ENCODE results near the gene NADSYN1.
"Not testable (repeated sequence)": the region's sequence is repeated elsewhere in the genome, so short reads cannot be mapped to it uniquely, and the experiment has no call there.

Gene NADSYN1

DNA sequence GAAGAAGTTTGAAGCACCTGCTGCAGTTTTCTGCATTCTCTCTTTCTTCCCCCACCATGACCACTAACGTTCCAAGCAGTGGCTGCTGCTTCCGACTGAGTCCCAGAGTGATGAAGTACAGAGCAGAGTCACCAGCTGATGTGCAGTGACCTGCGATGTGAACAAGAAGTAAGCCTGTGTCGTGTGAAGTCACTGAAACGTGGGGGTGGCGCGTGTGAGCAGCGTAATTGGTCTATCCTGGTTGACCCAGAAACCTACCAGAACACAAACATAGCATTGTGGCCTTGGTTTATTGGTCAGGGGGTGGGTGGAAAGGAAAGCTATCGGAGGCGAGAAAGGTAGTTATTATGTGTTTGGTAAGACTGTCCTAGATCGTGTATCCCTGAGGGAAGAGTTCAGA is 77.6 kb downstream of the NADSYN1 start:
- DNase-seq = no peak

DNA sequence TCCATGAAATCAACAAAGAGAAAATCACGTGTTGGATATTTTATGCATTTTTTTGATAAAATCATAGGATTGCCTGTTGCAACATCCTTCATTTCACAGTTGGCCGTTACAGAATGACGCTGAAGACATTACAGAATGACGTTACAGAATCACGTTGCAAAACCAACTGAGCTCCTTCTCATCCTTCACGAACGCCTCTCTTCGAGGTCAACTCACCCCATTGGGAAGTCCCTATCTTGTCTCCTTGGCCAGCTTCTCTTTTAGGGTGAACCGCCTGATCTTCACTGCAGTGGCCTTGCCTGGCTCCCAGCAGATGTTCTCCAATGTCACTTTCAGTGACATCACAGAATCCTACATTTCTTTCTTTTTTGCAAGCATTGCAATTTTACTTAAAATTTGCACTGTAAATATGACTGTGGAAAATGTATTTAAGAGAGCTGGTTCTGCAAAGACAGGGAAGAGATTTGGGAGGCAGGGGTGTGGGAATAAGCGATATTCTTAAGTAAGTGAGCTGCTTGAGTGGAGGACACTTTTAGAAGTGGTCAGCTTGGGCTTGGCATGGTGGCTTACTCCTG is 79.1 kb downstream of the NADSYN1 start:
- no peak for DNase-seq

- DNase-seq = not testable (repeated sequence)
Measured at GRCh38 chr11:71534711-71535608, 82.0 kb downstream of the NADSYN1 start.

DNA sequence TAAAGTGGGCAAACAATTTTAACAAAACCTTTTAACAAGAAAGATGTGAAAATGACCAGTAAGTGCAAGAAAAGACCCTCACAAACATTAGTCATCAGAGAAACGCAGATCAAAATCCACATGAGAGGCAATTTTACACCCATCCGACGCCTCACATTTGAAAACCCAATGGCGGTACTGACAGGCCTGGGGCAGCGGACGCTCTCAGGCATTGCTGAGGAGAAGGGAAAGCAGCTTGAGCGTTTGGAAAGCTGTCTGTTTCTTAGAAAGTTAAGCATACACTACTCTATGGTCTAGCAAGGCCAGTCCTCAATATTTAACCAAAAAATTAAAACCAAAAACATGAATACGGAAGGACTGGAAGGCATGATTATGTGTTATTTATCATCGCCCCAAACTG is 82.8 kb downstream of the NADSYN1 start:
- no peak for DNase-seq

GRCh38 chr11:71537537-71537936 is 84.5 kb downstream of the NADSYN1 start:
- no peak for DNase-seq

DNA sequence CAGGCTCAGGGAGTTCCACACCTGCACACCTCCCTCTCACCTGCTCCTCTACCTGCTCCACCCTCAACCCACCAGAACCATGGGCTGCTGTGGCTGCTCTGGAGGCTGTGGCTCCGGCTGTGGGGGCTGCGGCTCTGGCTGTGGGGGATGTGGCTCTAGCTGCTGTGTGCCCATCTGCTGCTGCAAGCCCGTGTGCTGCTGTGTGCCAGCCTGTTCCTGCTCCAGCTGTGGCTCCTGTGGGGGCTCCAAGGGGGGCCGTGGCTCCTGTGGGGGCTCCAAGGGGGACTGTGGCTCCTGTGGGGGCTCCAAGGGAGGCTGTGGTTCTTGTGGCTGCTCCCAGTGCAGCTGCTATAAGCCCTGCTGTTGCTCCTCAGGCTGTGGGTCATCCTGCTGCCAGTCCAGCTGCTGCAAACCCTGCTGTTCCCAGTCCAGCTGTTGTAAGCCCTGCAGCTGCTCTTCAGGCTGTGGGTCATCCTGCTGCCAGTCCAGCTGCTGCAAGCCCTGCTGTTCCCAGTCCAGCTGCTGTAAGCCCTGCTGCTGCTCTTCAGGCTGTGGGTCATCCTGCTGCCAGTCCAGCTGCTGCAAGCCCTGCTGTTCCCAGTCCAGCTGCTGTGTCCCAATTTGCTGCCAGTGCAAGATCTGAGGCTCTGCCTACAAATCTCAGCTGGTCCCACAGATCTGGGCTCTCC is 85.1 kb downstream of the NADSYN1 start, which contains the start of gene KRTAP5-8:
TSS of gene KRTAP5-8 (plus strand) at position 49 of the 689 bp plus-strand sequence. CDS start at position 80, 31 bp downstream.
- not testable (repeated sequence) for DNase-seq

GRCh38 chr11:71538666-71538990 is 85.6 kb downstream of the NADSYN1 start:
- DNase-seq = no peak

DNA sequence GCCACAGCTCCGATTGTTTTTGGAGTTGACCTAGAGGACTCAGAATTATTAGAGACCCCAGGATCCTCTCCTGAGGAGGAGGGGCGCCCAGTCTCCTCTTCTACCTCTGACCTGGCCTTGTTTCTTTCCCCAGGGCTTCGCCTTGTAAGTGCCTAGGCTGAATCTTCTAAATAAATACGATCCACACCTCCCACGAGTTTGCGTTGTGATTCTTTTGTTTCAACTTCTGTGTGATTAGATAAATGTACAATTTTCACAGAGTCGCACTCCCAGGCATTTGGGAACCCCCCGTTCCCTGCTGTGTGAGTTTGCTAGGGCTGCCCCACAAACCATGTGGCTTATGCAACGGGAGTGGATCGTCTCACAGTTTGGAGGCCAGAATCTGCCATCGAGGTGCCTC is 86.0 kb downstream of the NADSYN1 start:
- no peak for DNase-seq

- DNase-seq = not testable (repeated sequence)
Measured at GRCh38 chr11:71539971-71540370, 87.0 kb downstream of the NADSYN1 start.

- DNase-seq = not testable (repeated sequence)
Measured at GRCh38 chr11:71540521-71541304, 87.7 kb downstream of the NADSYN1 start.

DNA sequence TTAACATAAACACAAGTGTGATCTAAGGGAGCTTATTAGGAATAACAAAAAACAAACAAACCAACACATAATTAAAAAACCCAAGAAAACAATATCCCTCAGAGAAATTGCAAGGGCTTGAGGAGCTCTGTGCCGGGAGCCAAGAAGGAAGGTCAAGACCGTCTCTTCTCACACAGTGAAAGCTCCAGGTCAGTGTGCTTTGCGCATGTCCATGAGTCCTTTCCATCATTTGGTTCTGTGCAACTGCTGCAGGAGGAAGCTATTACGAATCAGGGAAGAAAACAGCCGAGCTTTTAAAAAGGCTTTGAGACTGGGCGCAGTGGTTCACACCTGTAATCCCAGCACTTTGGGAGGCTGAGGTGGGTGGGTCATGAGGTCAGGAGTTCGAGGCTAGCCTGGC is 89.4 kb downstream of the NADSYN1 start:
- DNase-seq = no peak

GRCh38 chr11:71542879-71543777 is 90.1 kb downstream of the NADSYN1 start:
- DNase-seq = no peak

GRCh38 chr11:71543866-71544265 is 90.9 kb downstream of the NADSYN1 start:
- DNase-seq = no peak

GRCh38 chr11:71544525-71545214 is 91.7 kb downstream of the NADSYN1 start:
- no peak for DNase-seq

DNA sequence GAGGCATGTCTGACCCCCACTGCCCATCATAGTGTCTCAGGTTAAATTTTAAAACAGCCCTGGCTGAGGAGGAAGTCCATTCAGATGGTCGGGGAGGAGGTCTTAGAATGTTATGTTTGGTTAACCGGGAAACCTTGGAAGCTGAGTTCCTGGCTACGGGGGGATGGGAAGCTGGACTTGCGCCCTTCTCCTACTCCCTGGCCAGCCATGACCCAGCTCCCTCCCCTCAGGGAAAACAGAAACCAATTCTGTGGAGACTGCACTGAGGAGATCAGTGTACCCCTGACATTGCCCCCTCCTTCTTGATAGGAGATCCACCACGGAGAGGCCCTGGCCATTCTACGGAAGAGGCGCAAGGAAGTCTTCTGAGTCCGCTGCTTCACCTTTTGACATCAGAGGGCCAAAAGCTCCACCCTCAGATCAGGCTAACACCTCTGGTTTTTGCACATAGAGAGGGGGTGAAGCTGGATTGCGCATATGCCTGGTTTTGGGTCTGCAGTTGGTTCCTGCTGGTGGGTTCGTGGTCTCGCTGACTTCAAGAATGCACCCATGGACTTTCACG is 92.5 kb downstream of the NADSYN1 start:
- no peak for DNase-seq

GRCh38 chr11:71548120-71548519 is 95.1 kb downstream of the NADSYN1 start, which contains the start of gene KRTAP5-9:
Gene KRTAP5-9 (plus strand): TSS chr11:71548420. CDS start chr11:71548658, 238 bp downstream.
- DNase-seq = no peak

GRCh38 chr11:71548716-71549151 is 95.7 kb downstream of the NADSYN1 start:
- DNase-seq = no peak

Data from HCEC 1CT (cell line).